NCI-H82 (cell line): ENCODE results near the gene ITPK1.
A peak's percentile ranks its signal among the peaks of the same experiment; 100 is the strongest.

ENCODE experiments used
- DNase-seq: peaks from one replicate; lab custom pipeline; 2025; lab: John Stamatoyannopoulos, UW

The ITPK1 gene

DNA sequence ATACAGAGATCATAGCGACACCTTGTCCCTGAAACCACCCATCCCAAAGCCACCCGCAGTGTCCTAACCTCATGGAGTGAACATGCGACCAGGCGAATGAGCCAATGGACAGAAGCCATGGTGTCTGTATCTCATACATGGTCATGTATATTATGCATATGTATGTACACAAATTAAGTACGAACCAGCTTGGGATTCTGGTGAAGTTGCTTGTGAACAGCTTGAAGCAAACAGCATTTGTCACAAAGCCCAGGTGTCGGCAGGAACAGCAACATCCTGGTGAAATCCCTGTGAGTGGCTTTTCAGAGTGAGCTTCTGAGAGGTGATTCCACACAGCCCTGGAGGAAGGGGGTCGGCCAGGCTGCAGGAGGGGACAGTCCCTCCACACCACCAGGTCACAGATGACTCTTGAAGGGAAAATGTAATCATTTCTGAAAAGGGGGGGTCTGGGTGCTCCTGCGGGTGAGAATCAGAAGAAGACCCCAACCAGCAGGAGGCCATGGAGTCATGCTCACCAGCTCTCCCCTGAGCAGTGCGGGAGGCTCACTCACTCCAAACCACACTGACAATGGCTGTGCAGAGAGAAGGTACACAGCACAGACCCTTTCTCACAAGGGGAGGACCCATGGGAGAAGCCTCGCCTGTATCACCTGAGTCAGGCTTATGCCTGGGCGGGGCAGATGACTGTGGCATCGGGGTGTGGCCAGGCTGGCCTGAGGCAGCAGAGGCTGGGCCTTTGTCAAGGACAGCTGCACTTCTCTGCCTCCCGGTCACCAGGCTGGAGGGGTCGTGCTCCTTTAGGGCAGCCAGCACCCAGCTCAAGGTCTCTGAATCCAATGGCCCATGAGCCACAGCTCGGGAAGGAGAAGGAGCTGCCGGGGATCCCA, 178.4 kb downstream of the ITPK1 start:
- peak; percentile 26 for DNase-seq

DNA sequence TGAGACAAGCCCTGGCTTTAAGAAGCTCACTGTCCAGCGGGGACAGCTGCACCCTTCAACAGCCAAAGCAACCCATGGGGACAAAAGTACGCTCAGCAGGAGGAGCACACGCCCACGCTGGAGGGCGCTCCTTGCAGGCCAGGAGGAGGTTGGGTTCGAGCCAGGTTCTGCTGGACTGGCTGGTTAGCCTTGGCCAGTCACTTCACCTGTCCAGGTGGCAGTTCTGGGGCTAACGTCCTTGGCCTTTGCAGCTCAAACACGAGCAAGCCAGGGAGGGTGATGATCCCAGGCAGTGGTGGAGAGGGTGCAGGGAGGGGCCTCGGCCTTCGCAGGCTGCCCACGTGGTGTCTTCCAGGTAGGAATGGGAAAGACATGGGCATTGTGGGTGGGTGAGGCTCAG, 179.6 kb downstream of the ITPK1 start:
- DNase-seq = no peak

DNA sequence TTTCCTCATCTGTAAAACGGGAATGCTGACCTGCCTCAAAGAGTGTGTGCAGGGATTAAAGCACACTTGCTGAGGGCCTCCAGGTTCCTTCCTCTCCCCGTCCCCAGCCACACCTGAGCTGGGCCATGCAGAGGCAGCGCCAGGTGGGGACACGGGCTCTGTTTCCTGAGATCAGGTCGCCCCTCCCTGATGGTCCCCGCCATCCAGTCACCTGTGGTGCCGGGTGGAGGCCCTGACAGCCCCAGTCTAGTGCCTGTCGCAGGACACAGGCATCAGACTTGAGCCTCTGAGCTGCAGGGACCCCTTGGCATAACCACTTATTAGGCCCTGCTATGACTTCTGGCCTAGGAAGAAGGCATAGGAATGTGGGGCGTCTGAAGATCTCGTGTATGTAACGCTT, 180.3 kb downstream of the ITPK1 start:
- DNase-seq = no peak

DNA sequence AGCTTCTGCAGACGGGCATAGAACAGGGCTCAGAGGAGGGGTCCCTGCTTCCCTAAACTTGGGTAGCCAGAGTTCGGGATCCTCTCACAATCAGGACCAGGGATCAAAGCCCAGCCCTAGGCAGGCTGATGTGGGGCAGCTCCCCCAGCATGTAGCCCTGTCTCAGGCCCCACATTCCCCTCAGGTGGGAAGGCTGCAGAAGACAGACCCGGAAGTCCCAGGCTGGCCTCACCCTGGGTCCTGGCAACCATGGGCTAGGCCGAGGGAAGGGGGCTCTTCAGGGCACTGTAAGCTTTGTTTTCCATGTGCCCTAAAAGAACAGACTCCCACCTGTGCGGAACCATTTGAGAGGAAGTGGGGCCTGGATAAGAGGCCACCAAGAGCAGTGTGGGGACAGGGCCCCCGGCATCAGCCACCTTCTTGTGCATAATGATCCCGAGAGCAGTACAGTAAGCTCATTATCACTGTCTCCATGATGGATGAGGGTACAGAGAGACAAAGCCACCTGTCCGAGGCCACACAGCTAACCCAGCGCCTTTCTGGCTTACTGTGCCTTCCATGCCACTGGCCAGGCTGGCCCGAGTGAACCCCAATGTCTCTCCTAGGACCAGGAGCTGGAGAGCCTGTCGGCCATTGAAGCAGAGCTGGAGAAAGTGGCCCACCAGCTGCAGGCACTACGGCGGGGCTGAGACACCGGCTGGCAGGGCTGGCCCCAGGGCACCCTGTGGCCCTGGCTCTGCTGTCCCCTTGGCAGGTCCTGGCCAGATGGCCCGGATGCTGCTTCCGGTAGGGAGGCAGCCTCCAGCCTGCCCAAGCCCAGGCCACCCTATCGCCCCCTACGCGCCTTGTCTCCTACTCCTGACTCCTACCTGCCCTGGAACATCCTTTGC, 181.3 kb downstream of the ITPK1 start:
- peak; percentile 88 for DNase-seq

DNA sequence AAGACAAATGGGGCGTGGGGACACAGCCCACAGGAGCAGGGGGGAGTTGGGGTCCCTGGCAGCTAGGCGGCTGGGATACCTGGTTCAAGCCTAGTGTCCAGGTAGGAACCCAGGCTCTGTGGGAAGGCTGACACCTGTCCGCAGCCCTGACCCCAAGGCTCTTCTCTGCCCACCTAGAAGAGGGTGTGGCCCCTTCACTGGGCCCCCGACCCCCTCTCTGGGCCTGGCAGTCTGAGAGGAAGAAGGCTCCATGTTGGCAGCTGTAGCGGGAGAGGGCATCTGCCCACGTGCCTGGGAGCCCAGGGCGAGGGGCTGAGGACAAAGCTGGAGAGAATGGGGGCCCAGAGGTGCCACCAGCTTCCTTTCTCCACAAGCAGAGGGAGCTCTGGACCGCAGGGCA, 182.2 kb downstream of the ITPK1 start:
- no peak for DNase-seq

DNA sequence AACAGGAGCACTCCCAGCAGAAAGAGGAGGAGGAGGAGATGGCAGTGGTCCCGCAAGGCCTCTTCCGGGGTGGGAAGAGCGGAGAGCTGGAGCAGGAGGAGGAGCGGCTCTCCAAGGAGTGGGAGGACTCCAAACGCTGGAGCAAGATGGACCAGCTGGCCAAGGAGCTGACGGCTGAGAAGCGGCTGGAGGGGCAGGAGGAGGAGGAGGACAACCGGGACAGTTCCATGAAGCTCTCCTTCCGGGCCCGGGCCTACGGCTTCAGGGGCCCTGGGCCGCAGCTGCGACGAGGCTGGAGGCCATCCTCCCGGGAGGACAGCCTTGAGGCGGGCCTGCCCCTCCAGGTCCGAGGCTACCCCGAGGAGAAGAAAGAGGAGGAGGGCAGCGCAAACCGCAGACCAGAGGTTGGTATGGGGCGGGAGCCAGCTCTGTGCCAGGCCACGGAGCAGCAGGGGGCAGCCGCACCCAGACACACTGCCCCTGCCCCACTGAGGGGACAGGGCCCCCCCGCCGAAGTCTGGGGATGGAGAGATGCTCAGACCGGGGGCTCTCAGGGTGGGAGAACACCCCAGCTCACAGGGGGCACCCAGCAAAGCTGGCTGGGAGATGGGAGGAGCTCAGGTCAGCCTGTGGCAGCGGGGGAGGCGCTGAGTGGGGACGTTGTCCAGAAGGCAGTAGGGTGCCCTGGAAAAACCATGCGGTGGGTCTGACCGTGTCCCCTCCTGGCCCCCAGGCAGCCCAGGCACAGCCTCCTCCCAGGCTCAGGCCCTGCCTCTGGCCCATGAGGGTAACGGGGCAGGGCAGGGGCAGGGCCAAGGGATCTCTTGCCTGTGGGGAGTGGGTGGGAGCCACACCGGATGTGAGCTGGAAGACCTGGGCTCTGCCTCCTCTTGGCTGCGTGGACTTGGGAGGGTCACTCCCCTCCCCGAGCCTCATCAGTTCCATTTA, 183.0 kb downstream of the ITPK1 start:
- DNase-seq = peak; percentile 18

DNA sequence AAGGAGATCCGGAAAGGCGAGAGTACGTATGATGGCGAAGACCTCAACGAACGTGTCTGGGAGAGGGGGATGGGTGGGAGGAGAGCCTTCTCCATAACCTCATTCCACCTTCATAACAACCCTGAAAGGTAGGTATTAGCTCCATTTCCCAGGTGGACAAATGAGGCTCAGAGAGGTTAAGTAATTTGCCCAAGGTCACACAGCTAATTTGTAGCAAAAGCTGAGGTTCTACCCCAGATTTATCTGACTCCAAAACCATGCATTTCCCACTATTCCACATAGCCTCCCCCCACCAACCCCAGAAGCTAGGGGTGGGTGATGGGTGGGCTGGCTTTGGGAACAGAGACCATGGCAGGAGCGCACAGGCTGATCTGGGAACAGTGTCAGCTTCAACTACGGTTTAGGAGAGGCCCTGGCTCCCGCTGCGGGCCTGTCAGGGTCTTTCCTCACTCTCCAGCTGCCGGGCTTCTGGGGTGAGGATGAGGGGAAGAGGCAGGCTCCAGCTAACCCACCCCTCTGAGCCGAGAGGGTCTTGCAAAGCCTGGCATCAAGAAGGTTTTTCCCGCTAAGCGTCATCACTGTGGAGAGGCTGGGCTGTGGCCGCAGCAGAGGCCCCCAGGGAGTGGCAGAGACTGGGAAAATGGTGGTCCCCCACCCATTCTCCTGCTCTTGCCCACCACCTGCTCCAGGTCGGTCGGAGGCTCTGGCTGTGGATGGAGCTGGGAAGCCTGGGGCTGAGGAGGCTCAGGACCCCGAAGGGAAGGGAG, 183.9 kb downstream of the ITPK1 start:
- no peak for DNase-seq

DNA sequence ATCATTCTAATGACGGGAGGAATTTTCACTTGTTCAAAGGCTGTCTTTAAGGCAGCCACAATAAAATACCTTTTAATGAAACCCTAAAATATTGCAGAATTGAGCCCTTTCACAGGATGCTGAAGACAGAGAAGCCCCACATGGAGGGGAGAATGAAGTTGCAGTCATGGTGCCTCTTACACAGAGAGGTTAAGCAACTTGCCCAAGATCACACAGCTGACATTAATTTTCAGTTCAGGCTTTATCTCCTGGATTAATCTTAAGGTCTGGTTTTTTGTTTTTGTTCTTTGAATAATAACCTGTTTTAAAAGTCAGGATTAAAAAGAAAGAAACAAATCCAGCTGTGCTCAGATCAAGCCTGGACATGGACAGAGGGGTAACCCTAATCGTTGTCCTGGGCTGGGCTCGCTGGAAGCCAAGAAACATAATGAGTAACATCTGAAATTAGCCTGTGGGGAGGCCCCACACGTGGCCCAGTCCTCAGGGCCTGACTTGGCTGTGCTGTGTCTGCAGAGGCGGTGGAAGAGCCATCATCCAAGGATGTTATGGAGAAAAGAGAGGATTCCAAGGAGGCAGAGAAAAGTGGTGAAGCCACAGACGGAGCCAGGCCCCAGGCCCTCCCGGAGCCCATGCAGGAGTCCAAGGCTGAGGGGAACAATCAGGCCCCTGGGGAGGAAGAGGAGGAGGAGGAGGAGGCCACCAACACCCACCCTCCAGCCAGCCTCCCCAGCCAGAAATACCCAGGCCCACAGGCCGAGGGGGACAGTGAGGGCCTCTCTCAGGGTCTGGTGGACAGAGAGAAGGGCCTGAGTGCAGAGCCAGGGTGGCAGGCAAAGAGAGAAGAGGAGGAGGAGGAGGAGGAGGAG, 184.8 kb downstream of the ITPK1 start:
- no peak for DNase-seq

DNA sequence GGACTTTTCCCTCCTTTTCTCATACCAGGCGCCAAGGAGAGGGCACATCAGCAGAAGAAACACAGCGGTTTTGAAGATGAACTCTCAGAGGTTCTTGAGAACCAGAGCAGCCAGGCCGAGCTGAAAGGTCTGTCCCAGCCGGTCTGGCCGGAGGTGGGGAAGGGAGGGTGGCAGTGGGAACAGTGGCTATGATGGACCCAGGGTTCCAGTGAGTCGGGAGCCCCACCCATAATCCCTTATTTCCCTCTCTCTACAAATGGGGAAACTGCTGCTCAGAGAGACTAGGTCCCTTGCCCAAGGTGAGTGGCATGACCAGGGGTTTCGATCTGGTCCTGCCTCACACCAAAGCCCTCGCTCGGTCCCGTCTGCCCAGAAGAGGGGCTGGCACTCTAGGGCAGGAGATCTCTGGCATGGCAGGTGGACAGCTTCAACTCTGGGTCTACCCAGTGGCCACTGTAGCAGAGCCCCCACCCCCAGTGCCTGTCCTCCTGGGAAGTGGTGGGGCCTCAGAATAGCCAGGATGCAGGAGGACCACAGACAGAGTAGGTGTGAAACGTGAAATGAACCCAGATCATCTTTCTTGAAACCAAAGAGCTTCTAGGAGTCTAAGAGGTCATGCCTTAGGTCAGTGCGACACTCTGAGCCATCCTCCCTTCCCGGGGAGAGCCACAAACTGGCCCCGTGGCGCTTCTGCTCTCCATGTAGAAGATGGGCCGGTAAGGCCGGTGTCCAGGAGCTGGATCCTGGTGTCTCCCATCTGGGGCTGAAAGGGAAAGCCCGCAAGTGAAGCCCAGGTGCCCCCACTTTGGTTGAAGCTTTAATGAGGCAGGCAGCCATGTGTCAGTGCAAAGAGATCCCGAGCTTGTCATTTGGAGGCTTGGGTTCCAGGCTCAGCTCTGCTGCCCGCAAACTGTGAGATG, 185.8 kb downstream of the ITPK1 start:
- no peak for DNase-seq

DNA sequence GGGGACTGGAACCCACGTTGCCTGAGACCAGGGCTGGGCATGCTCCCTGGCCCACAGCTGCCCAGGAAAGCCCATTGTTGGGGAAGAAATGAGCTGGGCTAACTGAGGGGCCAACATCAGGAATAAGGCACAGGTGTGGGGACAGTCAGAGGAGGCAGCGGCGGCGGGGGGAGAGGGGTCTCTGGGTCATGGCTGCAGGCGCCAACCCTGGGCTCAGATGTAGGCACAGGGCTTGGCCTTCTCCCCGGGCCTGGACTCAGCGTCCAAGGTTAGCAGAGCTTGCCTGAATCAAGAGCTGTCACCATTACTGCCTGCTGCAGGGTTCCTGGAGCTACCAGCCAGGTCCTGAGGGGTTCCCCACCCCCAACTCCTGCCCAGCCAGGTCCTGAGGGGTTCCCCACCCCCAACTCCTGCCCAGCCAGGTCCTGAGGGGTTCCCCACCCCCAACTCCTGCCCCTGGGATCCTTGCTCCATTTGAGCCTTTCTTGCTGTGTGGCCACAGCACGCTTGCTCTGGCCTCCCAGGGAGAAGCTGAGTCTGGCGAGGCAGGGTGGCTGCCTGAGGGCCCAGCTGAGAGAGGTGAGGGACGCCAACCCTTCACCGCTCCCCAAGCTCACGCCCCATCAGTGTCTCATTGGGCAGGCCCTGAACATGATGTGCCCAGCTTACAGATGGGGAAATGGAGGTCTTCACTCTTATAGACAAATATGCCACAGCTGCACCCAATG, 186.6 kb downstream of the ITPK1 start:
- no peak for DNase-seq

DNA sequence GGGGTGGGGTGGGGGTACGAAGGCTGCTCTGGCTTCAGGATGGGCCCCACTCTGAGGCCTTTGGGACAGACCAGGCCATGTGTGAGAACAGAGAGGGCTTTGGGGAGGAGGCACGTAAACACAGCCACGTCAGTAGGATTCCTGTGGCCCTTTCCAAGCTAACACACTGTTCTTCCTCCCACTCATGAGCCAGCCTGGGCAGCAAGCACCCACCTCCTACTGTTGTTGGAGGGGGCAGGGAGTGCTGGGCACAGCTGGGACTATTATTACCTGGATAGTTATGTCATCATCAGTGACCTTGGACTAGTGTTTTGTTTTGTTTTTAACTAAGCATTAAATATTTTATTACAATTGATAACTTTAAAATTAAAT, 187.5 kb downstream of the ITPK1 start:
- no peak for DNase-seq

DNA sequence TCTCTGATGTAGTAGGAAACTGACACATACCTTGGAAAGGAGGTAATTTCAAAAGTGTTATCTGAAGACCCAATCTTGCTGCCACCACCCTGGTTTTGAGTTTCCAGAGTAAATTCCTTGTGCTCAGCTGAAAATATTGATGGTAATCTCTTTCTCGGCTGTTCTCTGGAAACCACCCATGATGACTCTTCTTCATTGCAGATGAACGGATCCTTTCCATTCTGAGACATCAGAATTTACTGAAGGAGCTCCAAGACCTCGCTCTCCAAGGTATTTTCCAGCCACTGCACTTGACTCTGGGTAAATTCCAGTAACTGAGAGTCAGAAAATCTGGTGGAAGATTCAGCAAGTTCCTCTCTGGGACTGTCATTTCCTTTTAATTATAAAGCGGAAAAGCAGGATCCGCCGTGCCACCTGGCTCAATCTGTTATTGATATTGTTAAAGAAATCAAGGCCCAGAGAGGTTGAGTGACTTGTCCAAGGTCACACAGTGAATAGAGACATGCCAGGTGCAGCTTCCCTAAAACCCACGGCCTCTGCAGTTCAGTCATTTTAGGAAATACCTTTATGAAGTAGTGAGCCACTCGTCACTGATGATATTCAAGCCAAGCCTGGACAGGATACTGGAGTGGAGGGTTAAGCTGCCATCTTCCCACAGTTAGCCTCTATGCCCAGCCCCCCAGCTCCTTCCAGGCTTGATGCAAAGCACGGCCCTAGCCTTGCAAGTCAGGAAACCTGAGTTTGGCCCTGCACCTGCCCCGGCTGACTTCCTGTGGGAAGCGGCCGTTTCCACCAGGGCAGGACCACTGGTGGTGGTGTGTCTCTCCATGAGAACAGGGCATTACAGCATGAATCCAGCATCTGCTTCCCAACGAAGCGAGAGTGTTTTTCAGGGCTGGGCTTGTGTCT, 188.1 kb downstream of the ITPK1 start:
- DNase-seq = no peak

DNA sequence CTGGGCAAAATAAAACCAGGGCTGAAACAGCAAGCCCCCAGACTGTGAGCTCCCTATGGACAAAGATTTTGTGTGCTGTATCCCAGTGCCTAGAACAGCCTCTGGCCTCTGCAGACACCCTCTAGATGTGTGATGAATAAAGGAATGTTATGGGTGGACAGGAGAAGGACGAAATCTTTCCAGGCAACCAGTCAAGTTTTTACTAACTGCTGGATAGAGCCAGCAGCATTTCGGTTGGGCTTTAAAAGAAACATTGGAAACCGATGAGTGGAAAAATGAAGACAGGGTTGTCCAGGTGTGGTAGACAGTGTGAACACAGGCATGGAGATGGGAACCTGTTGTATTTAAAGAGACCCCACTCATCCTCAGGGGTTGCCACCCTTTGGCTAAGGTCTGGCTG, 188.8 kb downstream of the ITPK1 start:
- no peak for DNase-seq

DNA sequence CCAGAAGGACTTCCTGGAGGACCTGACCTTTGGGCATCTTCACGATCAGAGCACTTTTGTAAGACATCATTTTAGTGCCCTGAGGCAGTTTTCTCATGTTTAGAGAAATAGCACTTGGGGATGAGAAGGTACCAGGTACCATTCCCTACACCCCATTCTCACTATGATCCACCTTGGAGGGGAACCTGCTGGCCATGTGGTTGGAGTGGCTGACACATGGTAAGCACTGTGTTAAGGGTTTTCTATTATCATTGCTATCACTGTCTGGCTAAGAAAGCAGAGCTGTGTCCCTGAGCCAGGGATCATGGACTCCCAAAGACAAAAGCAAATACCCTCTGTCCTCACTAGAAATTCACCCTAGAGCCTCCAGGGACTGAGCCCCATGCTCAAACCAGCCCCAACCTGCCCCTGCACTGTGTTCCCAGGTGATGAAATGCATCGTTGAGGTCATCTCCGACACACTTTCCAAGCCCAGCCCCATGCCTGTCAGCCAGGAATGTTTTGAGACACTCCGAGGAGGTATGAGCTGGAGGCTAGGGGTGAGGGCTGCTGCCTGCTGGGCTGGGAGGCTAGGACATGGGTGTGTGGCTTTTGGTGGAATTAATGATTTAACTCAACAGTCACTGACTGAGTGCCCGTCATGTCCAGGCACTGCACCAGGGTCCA, 189.4 kb downstream of the ITPK1 start:
- no peak for DNase-seq

DNA sequence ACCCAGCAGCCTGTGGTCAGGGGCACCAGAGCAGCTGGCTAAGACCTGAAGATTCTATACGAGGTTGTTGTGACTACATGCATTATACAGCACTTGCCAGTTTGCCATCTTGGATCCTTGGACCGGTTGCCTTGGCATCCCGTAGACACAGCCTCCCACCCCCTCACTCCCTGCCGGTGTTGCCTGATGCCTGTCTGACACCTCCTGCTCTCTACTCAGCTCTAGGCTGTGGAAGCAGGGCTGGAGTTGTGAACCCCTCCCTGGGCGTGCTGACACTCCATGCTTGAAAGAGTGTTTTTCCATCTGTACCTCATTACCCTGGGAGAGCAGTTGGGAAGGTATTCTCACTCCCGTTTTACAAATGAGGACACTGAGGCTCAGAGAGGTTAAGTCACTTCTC, 190.3 kb downstream of the ITPK1 start:
- no peak for DNase-seq

DNA sequence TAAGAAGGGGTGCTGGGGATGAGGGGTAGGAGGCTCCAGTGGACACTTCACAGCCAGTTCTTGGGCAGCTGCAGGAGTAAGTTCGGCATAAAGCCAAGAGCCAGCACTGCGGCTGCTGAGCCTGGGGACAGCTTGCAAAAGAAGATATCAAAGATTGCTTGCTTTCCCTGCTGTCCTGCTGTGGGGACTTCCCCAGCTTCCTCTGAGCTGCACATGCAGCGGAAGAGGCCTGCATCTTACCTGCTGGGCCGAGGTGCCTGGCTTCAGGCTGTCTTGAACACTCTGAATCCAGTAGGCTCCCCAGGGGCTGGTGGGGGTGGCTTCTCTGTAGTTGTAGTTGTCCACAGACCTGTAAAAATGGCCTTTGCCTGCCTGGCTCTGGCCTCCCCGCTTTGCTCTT, 191.5 kb downstream of the ITPK1 start:
- no peak for DNase-seq

DNA sequence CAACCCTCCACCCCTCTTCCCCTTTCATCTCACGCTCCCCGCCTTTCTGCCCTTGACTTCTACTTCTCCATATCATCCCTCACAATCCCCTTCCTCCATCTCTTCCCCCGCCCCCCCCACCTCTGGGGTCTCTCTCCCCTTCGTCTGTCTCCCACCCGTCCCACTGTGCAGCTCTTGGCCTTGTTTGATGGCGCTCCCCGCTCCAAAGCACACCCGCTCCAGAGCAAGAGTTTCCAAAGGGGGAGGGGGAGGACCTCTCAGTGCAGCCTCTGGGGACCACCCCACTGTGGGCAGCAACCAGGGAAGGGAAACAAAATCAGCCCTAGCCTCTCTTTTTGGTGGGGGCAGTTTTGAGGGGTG, 192.0 kb downstream of the ITPK1 start:
- peak; percentile 57 for DNase-seq
